ENCODE data around the gene ACAA1. TPM values are rescaled to one million over a fixed set of nuclear protein-coding genes. Genes with fewer than 3 reads are reported as not detected.

ACAA1 gene
- total and polyA plus RNA-seq, 2 of the 13 experiments (the other 11 are each of a cell fraction or from before 2014, with no cell fraction given): 60.8 to 188 TPM

- TF ChIP-seq HNRNPH1 (optimal IDR thresholded peaks at IDR 0.05; ENCODE audit: low read depth, low read length) (peak; percentile 51), ZNF770 (CRISPR knock-in tag; IDR thresholded peaks at IDR 0.05) (no peak), HES4 (CRISPR knock-in tag; IDR thresholded peaks at IDR 0.05; ENCODE audit: borderline replicate concordance) (no peak), ZBTB39 (CRISPR knock-in tag; IDR thresholded peaks at IDR 0.05) (0 out of 2 replicates have a peak, but pooled peaks have one; percentile 13), ZFX (CRISPR knock-in tag; IDR thresholded peaks at IDR 0.05; ENCODE audit: low read depth) (peak; percentile 7; the same call in 1 of the 2 replicates), GATAD1 (CRISPR knock-in tag; IDR thresholded peaks at IDR 0.05) (no peak), POLR2A (IDR thresholded peaks at IDR 0.05; ENCODE audit: insufficient read depth in 1 of 2, low read depth in 2 of 2, low read length in 2 of 2) (peak in 1 of 2 experiments; percentile 17; a peak in 1 of 4 replicates), FOXA1 (IDR thresholded peaks at IDR 0.05) (no peak), FOXA1 (CRISPR knock-in tag; IDR thresholded peaks at IDR 0.05) (no peak), IRF9 (CRISPR knock-in tag; IDR thresholded peaks at IDR 0.05; ENCODE audit: borderline replicate concordance) (peak; percentile 44; the same call in 1 of the 2 replicates), ZNF317 (CRISPR knock-in tag; IDR thresholded peaks at IDR 0.05) (no peak), RBFOX2 (IDR thresholded peaks at IDR 0.05; ENCODE audit: low read depth, low read length) (0 out of 2 replicates have a peak, but pooled peaks have one; percentile 18), FLYWCH1 (CRISPR knock-in tag; IDR thresholded peaks at IDR 0.05) (no peak), MLXIP (CRISPR knock-in tag; IDR thresholded peaks at IDR 0.05; ENCODE audit: borderline replicate concordance) (no peak), PHB2 (IDR thresholded peaks at IDR 0.05; ENCODE audit: partially characterized antibody) (no peak), ATF7-NPFF (CRISPR knock-in tag; IDR thresholded peaks at IDR 0.05; ENCODE audit: low read depth) (no peak), PHF21A (CRISPR knock-in tag; IDR thresholded peaks at IDR 0.05) (no peak), SAP130 (CRISPR knock-in tag; IDR thresholded peaks at IDR 0.05; ENCODE audit: low read depth) (no peak), PBX2 (CRISPR knock-in tag; IDR thresholded peaks at IDR 0.05) (no peak), ZNF629 (CRISPR knock-in tag; conservative IDR thresholded peaks at IDR 0.05) (no peak)
Measured at GRCh38 chr3:38117163-38117716, 19.7 kb downstream of the ACAA1 start (continued).
